ENCODE results near the gene ZNF581.

GRCh38 chr19:55645512-55645881 is 2.0 kb downstream of the ZNF581 start:
- no peak for TF ChIP-seq POLR2A (IDR thresholded peaks at IDR 0.05)
- TF ChIP-seq CTCF (IDR thresholded peaks at IDR 0.05) = no peak

All from ovary (tissue), 3 donors.